ENCODE data around the gene PAFAH2. TPM values are rescaled to one million over a fixed set of nuclear protein-coding genes. Genes with fewer than 3 reads are reported as not detected.

Gene PAFAH2
- polyA plus RNA-seq, 1 experiment = 11.8 TPM

GRCh38 chr1:26038904-26039303 lies 41.0 kb upstream of the PAFAH2 start:
- ChIA-PET POLR2A (no interaction called here), CTCF (interaction anchor here (0.5 kb wide), 1 partner anchor 126 kb away, joined by 5 read pairs; no protein-coding TSS in a partner anchor)
- no peak for TF ChIP-seq CTCF (IDR thresholded peaks at IDR 0.05; ENCODE audit: low read depth, low read length)
- Histone ChIP-seq H3K4me3 (ENCODE audit: low read depth, low read length) (no peak overlapping the region), H3K27me3 (ENCODE audit: control insufficient read depth, insufficient read depth, low read length) (peaks cover 33% of the 10 kb centered on the region), H3K9me3 (ENCODE audit: control insufficient read depth, insufficient read depth, low read length) (peaks cover 3% of the 10 kb centered on the region; the same call in 1 of the 2 replicates), H3K27ac (ENCODE audit: low read depth, low read length) (no peak overlapping the region)
- no peak for DNase-seq (ENCODE audit: low read depth, low spot score)

GRCh38 chr1:26038477-26038876 lies 40.6 kb upstream of the PAFAH2 start:
- TF ChIP-seq CTCF (IDR thresholded peaks at IDR 0.05; ENCODE audit: low read depth, low read length) = no peak

GRCh38 chr1:26037904-26038303 lies 40.0 kb upstream of the PAFAH2 start:
- ChIA-PET CTCF (no interaction called here), POLR2A (no interaction called here)

More at GRCh38 chr1:26038477-26038876, 40.6 kb upstream of the PAFAH2 start:
- no peak for DNase-seq (ENCODE audit: low read depth, low spot score)
- Histone ChIP-seq H3K4me3 (ENCODE audit: low read depth, low read length) (no peak overlapping the region), H3K27me3 (ENCODE audit: control insufficient read depth, insufficient read depth, low read length) (peaks cover 30% of the 10 kb centered on the region), H3K27ac (ENCODE audit: low read depth, low read length) (no peak overlapping the region), H3K9me3 (ENCODE audit: control insufficient read depth, insufficient read depth, low read length) (peaks cover 3% of the 10 kb centered on the region; the same call in 1 of the 2 replicates)
- ChIA-PET CTCF (no interaction called here), POLR2A (no interaction called here)

GRCh38 chr1:26036756-26037281 lies 39.0 kb upstream of the PAFAH2 start:
- no peak for DNase-seq (ENCODE audit: low read depth, low spot score)
- ChIA-PET POLR2A (interaction anchor here (0.6 to 0.7 kb wide), 3 partner anchors 35 to 197 kb away, joined by 3 to 9 read pairs (median 6); no protein-coding TSS in a partner anchor), CTCF (interaction anchor here (0.6 to 3.7 kb wide), 19 partner anchors 8 to 381 kb away, joined by 3 to 65 read pairs (median 4); partner anchors contain the start of gene ZNF593)
- Histone ChIP-seq H3K27me3 (ENCODE audit: control insufficient read depth, insufficient read depth, low read length) (peaks cover 15% of the 10 kb centered on the region), H3K4me3 (ENCODE audit: low read depth, low read length) (no peak overlapping the region), H3K9me3 (ENCODE audit: control insufficient read depth, insufficient read depth, low read length) (peaks cover 3% of the 10 kb centered on the region; the same call in 1 of the 2 replicates), H3K27ac (ENCODE audit: low read depth, low read length) (no peak overlapping the region)
- no peak for TF ChIP-seq CTCF (IDR thresholded peaks at IDR 0.05; ENCODE audit: low read depth, low read length)

More at GRCh38 chr1:26037904-26038303, 40.0 kb upstream of the PAFAH2 start:
- Histone ChIP-seq H3K27ac (ENCODE audit: low read depth, low read length) (no peak overlapping the region), H3K4me3 (ENCODE audit: low read depth, low read length) (no peak overlapping the region), H3K27me3 (ENCODE audit: control insufficient read depth, insufficient read depth, low read length) (peaks cover 25% of the 10 kb centered on the region), H3K9me3 (ENCODE audit: control insufficient read depth, insufficient read depth, low read length) (peaks cover 3% of the 10 kb centered on the region; the same call in 1 of the 2 replicates)
- TF ChIP-seq CTCF (IDR thresholded peaks at IDR 0.05; ENCODE audit: low read depth, low read length) = no peak
- DNase-seq (ENCODE audit: low read depth, low spot score) = no peak
